Epidermal melanocyte (primary cell): Measurements from ENCODE around the gene GGT5.
"Not testable (repeated sequence)": the region's sequence is repeated elsewhere in the genome, so short reads cannot be mapped to it uniquely, and the experiment has no call there.

Experiments
- DNase-seq: peaks from one replicate; pipeline ENCODE4 v3.0.0; 2011; ENCODE audit warnings: low spot score; ENCODE audit not compliant: insufficient read length

Gene GGT5

GRCh38 chr22:24205438-24206195 lies 39.3 kb downstream of the GGT5 start:
- DNase-seq = no peak

GRCh38 chr22:24203856-24204255 lies 41.0 kb downstream of the GGT5 start:
- not testable (repeated sequence) for DNase-seq

GRCh38 chr22:24201681-24202614 lies 42.9 kb downstream of the GGT5 start:
- no peak for DNase-seq

GRCh38 chr22:24200619-24201212 lies 44.2 kb downstream of the GGT5 start:
- DNase-seq = no peak

GRCh38 chr22:24198682-24199052 lies 46.2 kb downstream of the GGT5 start:
- DNase-seq = no peak

GRCh38 chr22:24191893-24192292 lies 53.0 kb downstream of the GGT5 start:
- DNase-seq = no peak

GRCh38 chr22:24191381-24191841 lies 53.5 kb downstream of the GGT5 start:
- no peak for DNase-seq

- no peak for DNase-seq
Observed at GRCh38 chr22:24190596-24191208, 54.2 kb downstream of the GGT5 start.

GRCh38 chr22:24190159-24190540 lies 54.7 kb downstream of the GGT5 start:
- no peak for DNase-seq

- peak; percentile 96 for DNase-seq
Observed at GRCh38 chr22:24189249-24190158, 55.4 kb downstream of the GGT5 start.

- no peak for DNase-seq
Observed at GRCh38 chr22:24188705-24189248, 56.1 kb downstream of the GGT5 start.

- DNase-seq = no peak
Observed at GRCh38 chr22:24187731-24188644, 56.9 kb downstream of the GGT5 start.

- no peak for DNase-seq
Observed at GRCh38 chr22:24186892-24187670, 57.8 kb downstream of the GGT5 start.

GRCh38 chr22:24186352-24186740 lies 58.5 kb downstream of the GGT5 start:
- no peak for DNase-seq

GRCh38 chr22:24185501-24186351 lies 59.2 kb downstream of the GGT5 start:
- no peak for DNase-seq

- no peak for DNase-seq
Observed at GRCh38 chr22:24185001-24185500, 59.8 kb downstream of the GGT5 start.
